Thoracic aorta (tissue), 2 donors: ENCODE results near the gene WWC1. TPM values are rescaled to one million over a fixed set of nuclear protein-coding genes. Genes with fewer than 3 reads are reported as not detected.

Experiments used
- ATAC-seq: fragments of 150-250 bp; one replicate; pipeline ENCODE4 v1.8.0; 2017; ENCODE audit warnings: low read depth; ENCODE audit not compliant: insufficient number of reproducible peaks, low FRiP score
- DNase-seq: peaks from one replicate; pipeline ENCODE4 v3.0.0-alpha.2; 2020; ENCODE audit warnings: low spot score
- H3K27ac ChIP-seq, 2 donors: fragments of 200-600 bp; sonication (generic); 1 replicate in 1 of 2; 2 replicates in 1 of 2; pipeline ENCODE4 v1.5.1; 2016; ENCODE audit warnings: mild to moderate bottlenecking in 2 of 2, moderate library complexity in 2 of 2
- H3K27me3 ChIP-seq: fragments of 200-600 bp; sonication (generic); replicated peaks from 2 replicates; pipeline ENCODE4 v1.6.0; 2016; ENCODE audit warnings: mild to moderate bottlenecking; ENCODE audit not compliant: insufficient read depth
- H3K36me3 ChIP-seq: fragments of 200-600 bp; sonication (generic); one replicate; pipeline ENCODE4 v1.5.1; 2016
- H3K4me1 ChIP-seq, 2 donors: fragments of 200-600 bp; sonication (generic); 1 replicate in 1 of 2; 2 replicates in 1 of 2; pipeline versions ENCODE4 v1.5.1 to v1.6.0; 2016; ENCODE audit warnings: low read depth in 2 of 2, mild to moderate bottlenecking in 1 of 2; ENCODE audit not compliant: control insufficient read depth in 1 of 2
- H3K4me3 ChIP-seq: fragments of 200-600 bp; sonication (generic); 2 replicates; pipeline ENCODE4 v1.5.1; 2016; ENCODE audit warnings: mild to moderate bottlenecking
- H3K9me3 ChIP-seq: fragments of 200-600 bp; sonication (generic); 2 replicates; pipeline ENCODE4 v1.5.1; 2016
- CTCF ChIP-seq: fragments of 200-600 bp; sonication (generic); IDR thresholded peaks from one replicate; pipeline ENCODE4 v1.5.1; 2019; ENCODE audit warnings: antibody characterized with exemption
- total RNA-seq, 2 donors: library from RNA; depleted of rRNA; stranded (reverse); fragments of >200 nt; gene quantifications; one replicate each; pipeline versions ENCODE4 v1.1.0 to v1.2.3, GENCODE V29; 2016

WWC1 gene
- total RNA-seq, 2 donors from 2014 or later, result 3.6 TPM; not detected in 1

DNA sequence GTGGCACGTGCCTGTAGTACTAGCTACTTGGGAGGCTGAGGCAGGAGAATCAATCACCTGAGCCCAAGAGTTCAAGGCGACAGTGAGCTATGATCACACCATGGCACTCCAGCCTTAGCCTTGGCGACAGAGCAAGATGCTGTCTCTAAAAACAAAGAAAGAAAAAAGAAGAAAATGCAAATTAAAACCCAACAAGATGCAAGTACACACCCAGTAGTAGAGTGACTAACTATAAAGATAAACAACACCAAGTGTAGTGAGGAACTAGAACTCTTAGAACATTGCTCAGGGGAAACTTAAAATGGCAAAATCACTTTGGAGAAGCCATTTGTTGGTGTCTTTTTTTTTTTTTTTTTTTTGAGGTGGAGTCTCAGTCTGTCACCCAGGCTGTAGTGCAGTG, 160.1 kb downstream of the WWC1 start:
- Histone ChIP-seq H3K27me3 (no peaks in the 10 kb centered on the region), H3K4me3 (no peak overlapping the region), H3K36me3 (no peaks in the 10 kb centered on the region), H3K9me3 (no peaks in the 10 kb centered on the region), H3K27ac (no peak overlapping the region), H3K4me1 (no peaks in the 10 kb centered on the region)
- DNase-seq (no peak), ATAC-seq (no peak)
- TF ChIP-seq CTCF, result no peak

- Histone ChIP-seq H3K27me3 (no peaks in the 10 kb centered on the region), H3K36me3 (no peaks in the 10 kb centered on the region), H3K4me1 (no peaks in the 10 kb centered on the region), H3K27ac (no peak overlapping the region), H3K4me3 (no peak overlapping the region), H3K9me3 (no peaks in the 10 kb centered on the region)
- ATAC-seq, result no peak
- no peak for TF ChIP-seq CTCF
- DNase-seq, result no peak
These were observed 163.8 kb downstream of the WWC1 start for GRCh38 chr5:168455201-168455600.

DNA sequence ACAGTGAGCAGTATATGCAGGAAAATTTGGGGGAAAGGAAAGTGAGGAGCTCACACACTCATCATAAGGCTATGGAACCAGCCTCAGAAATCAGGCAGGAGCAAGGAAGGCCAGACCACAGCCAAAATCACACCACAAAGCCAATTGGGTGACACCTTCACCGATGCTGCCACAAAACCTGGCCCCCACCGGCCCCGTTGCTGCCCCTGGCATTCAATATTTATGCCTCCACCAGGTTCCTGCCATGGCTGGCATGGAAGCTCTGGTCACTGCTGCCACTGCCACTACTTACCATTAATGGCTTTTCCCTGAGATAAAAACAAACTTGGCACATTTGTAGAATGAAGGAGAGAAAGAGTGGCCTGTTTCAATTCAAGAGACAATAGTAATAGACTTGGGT, 166.1 kb downstream of the WWC1 start:
- DNase-seq (no peak), ATAC-seq (no peak)
- Histone ChIP-seq H3K36me3 (no peaks in the 10 kb centered on the region), H3K27ac (no peak overlapping the region), H3K4me3 (no peak overlapping the region), H3K9me3 (no peaks in the 10 kb centered on the region), H3K27me3 (no peaks in the 10 kb centered on the region), H3K4me1 (no peaks in the 10 kb centered on the region)
- no peak for TF ChIP-seq CTCF

DNA sequence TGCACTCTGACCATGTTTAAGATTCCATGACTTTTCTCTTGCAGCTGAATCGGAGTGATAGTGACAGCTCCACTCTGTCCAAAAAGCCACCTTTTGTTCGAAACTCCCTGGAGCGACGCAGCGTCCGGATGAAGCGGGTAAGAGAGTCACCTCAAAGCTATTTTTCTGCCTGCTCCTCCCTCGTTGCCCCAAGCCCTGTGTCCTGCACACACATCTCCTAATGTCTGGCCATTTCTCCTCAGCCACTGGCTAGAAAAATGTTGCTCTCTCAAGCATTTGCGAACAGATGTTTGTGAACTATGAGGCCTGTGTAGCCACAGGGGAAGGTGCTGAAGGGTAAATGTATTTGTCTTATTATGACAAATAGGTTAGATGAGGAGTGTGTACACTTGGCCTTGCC, 169.2 kb downstream of the WWC1 start:
- DNase-seq (no peak), ATAC-seq (no peak)
- Histone ChIP-seq H3K36me3 (no peaks in the 10 kb centered on the region), H3K27me3 (no peaks in the 10 kb centered on the region), H3K4me1 (no peaks in the 10 kb centered on the region), H3K27ac (no peak overlapping the region), H3K4me3 (no peak overlapping the region), H3K9me3 (no peaks in the 10 kb centered on the region)
- no peak for TF ChIP-seq CTCF

DNA sequence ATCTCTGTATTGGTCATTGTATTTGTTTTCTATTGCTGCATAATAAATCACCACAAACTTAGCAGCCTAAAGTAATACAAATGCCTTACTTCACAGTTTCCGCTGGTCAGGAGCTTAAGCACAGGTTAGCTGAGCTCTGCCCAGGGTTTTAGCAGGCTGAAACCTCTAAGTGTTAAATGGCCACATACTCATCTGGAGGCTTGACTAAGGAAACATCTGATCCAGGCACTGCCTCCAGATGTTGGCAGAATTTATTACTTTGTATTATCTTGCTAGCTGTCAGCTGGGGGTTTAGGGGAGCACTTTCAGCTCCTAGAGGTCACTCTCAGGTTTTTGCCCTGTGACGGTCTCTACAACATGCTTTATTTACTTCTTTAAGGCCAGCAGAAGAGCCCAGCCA, 171.6 kb downstream of the WWC1 start:
- Histone ChIP-seq H3K36me3 (no peaks in the 10 kb centered on the region), H3K27ac (no peak overlapping the region), H3K27me3 (no peaks in the 10 kb centered on the region), H3K4me1 (no peaks in the 10 kb centered on the region), H3K9me3 (no peaks in the 10 kb centered on the region), H3K4me3 (no peak overlapping the region)
- no peak for TF ChIP-seq CTCF
- ATAC-seq, result no peak
- no peak for DNase-seq
